Ectodermal cell (in vitro differentiated cells): ENCODE data around the gene AKNAD1. TPM values are rescaled to one million over a fixed set of nuclear protein-coding genes. Genes with fewer than 3 reads are reported as not detected.
"Not testable (repeated sequence)": the region's sequence is repeated elsewhere in the genome, so short reads cannot be mapped to it uniquely, and the experiment has no call there.

ENCODE experiments used
- H3K27ac ChIP-seq: 2 replicates; pipeline ENCODE4 v1.7.0; 2013; ENCODE audit warnings: mild to moderate bottlenecking, low read depth, low read length; ENCODE audit not compliant: insufficient read depth, poor library complexity, severe bottlenecking
- H3K27me3 ChIP-seq: 2 replicates; pipeline ENCODE4 v1.7.0; 2013; ENCODE audit warnings: mild to moderate bottlenecking, low read length; ENCODE audit not compliant: insufficient read depth, control insufficient read depth, poor library complexity, severe bottlenecking
- H3K36me3 ChIP-seq: one replicate; pipeline ENCODE4 v1.7.0; 2013; ENCODE audit warnings: low read length; ENCODE audit not compliant: control insufficient read depth, insufficient read depth
- H3K4me1 ChIP-seq: one replicate; pipeline ENCODE4 v1.7.0; 2013; ENCODE audit warnings: low read length; ENCODE audit not compliant: control insufficient read depth, insufficient read depth
- H3K4me3 ChIP-seq: 2 replicates; pipeline ENCODE4 v1.7.0; 2013; ENCODE audit warnings: low read depth, low read length, control low read depth; ENCODE audit not compliant: insufficient read depth
- H3K9me3 ChIP-seq: 2 replicates; pipeline ENCODE4 v1.7.0; 2013; ENCODE audit warnings: mild to moderate bottlenecking, low read length, moderate library complexity; ENCODE audit not compliant: control insufficient read depth
- WGBS, 2 experiments: methylation state at CpG; one replicate each; pipeline ENCODE4 v1.1.7; 2013; ENCODE audit warnings: missing lambda C conversion rate in 2 of 2; 5-methylcytosine and 5-hydroxymethylcytosine counted together
- polyA plus RNA-seq, 4 experiments: library from polyadenylated mRNA; stranded (reverse); fragments of 50-300 nt; gene quantifications; one replicate each; pipeline ENCODE4 v1.2.3, GENCODE V29; 2013

Gene AKNAD1, protein sequence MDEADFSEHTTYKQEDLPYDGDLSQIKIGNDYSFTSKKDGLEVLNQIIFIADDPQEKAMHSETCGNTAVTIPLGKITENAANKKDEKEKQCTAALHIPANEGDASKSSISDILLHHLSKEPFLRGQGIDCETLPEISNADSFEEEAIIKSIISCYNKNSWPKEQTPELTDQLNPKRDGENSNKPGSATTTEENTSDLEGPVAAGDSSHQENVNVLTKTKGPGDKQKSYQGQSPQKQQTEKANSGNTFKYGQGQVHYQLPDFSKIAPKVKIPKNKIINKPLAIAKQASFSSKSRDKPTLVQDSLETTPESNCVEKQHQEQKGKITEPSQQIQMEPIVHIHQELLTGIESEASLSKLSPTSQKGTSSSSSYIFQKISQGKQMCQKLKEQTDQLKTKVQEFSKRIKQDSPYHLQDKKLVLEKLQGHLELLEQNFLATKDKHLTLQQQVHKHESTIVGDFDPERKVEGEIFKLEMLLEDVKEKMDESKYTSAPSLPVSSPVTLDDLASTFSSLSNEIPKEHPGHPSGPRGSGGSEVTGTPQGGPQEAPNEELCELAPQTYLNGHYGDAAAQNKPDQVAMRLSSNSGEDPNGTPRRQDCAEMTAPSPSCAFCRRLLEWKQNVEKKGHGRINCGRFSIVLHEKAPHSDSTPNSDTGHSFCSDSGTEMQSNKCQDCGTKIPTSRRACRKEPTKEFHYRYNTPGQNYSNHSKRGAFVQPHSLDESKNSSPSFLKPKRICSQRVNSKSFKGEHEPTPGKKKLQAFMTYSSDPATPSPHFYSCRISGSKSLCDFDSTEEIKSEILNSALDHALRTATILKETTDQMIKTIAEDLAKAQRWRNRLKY
- not detected for polyA plus RNA-seq (2013, experiment 1 of 4)
- polyA plus RNA-seq (2013, experiment 2 of 4): not detected
- not detected for polyA plus RNA-seq (2013, experiment 3 of 4)
- polyA plus RNA-seq (2013, experiment 4 of 4): not detected

- no peaks in the 10 kb centered on the region for H3K4me1 ChIP-seq
- H3K36me3 ChIP-seq: no peaks in the 10 kb centered on the region
- H3K27ac ChIP-seq: no peak within 1 kb of the TSS
- WGBS, 2 experiments: 88 to 92% methylated on average over 1 of the region's 1 CpG
- no peaks in the 10 kb centered on the region for H3K9me3 ChIP-seq
- no peak within 1 kb of the TSS for H3K4me3 ChIP-seq
- no peaks in the 10 kb centered on the region for H3K27me3 ChIP-seq
These were observed at the start of gene AKNAD1 for GRCh38 chr1:108856994-108857393. AKNAD1 (minus strand) TSS chr1:108857094; CDS start chr1:108852664, 4,430 bp downstream.

GRCh38 chr1:108901106-108901505, 44.2 kb upstream of the AKNAD1 start:
- Histone ChIP-seq H3K27me3 (no peaks in the 10 kb centered on the region), H3K27ac (no peak overlapping the region), H3K36me3 (no peaks in the 10 kb centered on the region), H3K4me3 (no peak overlapping the region), H3K4me1 (no peaks in the 10 kb centered on the region), H3K9me3 (no peaks in the 10 kb centered on the region)
- 100% methylated on average over 1 to 2 of the region's 3 CpGs for WGBS, 2 experiments

GRCh38 chr1:108897865-108898720, 41.2 kb upstream of the AKNAD1 start:
- Histone ChIP-seq H3K4me1 (no peaks in the 10 kb centered on the region), H3K27ac (no peak overlapping the region), H3K27me3 (no peaks in the 10 kb centered on the region), H3K9me3 (no peaks in the 10 kb centered on the region), H3K4me3 (no peak overlapping the region), H3K36me3 (no peaks in the 10 kb centered on the region)
- WGBS, 2 experiments: 75 to 76% methylated on average over 7 of the region's 8 CpGs

GRCh38 chr1:108896146-108897145, 39.6 kb upstream of the AKNAD1 start:
- no peaks in the 10 kb centered on the region for H3K27me3 ChIP-seq
- H3K36me3 ChIP-seq: no peaks in the 10 kb centered on the region
- H3K9me3 ChIP-seq: no peaks in the 10 kb centered on the region
- H3K27ac ChIP-seq: no peak overlapping the region
- 65 to 66% methylated on average over 10 of the region's 10 CpGs for WGBS, 2 experiments
- no peaks in the 10 kb centered on the region for H3K4me1 ChIP-seq
- no peak overlapping the region for H3K4me3 ChIP-seq

- 93 to 97% methylated on average over 3 to 4 of the region's 4 CpGs for WGBS, 2 experiments
These were observed 36.2 kb upstream of the AKNAD1 start for GRCh38 chr1:108893141-108893530.

DNA sequence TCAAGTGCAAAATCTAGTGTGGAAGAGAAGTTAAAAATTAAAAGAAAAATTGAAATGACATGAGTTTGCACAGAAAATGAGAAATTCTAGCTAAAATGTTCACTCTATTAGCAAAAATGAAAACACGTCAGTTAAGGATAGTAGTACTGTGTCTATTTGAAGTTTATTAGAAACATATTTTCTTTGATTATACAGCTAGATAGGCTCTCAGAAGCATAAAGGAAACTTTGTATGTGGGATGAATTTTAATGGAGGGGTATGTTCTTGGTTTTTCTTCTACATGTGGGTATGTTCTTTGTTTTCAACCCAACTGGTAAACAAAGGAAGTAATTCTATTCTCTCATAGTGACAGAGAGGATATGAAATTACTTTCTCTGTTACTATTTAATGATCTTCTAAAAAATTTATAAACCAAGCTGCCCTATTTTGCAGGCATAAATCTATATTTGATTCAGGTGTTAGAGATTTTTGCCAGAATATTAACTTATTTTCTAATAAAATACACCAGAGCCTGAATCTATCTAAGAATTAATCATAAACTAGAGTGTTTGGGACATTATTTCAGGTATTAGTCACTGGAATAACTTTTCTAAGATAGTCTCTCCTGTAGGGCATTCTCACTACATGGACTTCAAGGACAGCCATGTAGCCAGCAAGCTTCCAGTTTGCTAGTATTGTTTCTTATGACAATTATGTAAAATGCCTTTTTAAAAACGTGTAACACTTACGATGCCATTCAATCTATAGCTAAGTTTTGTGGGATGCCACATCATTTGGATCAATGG, 35.7 kb upstream of the AKNAD1 start:
- no peak overlapping the region for H3K27ac ChIP-seq
- peaks cover 3% of the 10 kb centered on the region for H3K4me1 ChIP-seq
- WGBS, 2 experiments: 87 to 93% methylated on average over 3 of the region's 3 CpGs
- H3K9me3 ChIP-seq: no peaks in the 10 kb centered on the region
- no peaks in the 10 kb centered on the region for H3K36me3 ChIP-seq
- H3K4me3 ChIP-seq: no peak overlapping the region
- H3K27me3 ChIP-seq: no peaks in the 10 kb centered on the region

More at GRCh38 chr1:108893141-108893530, 36.2 kb upstream of the AKNAD1 start:
- H3K36me3 ChIP-seq: no peaks in the 10 kb centered on the region
- H3K4me3 ChIP-seq: no peak overlapping the region
- no peaks in the 10 kb centered on the region for H3K9me3 ChIP-seq
- H3K27me3 ChIP-seq: no peaks in the 10 kb centered on the region
- H3K4me1 ChIP-seq: peaks cover 3% of the 10 kb centered on the region
- H3K27ac ChIP-seq: no peak overlapping the region

DNA sequence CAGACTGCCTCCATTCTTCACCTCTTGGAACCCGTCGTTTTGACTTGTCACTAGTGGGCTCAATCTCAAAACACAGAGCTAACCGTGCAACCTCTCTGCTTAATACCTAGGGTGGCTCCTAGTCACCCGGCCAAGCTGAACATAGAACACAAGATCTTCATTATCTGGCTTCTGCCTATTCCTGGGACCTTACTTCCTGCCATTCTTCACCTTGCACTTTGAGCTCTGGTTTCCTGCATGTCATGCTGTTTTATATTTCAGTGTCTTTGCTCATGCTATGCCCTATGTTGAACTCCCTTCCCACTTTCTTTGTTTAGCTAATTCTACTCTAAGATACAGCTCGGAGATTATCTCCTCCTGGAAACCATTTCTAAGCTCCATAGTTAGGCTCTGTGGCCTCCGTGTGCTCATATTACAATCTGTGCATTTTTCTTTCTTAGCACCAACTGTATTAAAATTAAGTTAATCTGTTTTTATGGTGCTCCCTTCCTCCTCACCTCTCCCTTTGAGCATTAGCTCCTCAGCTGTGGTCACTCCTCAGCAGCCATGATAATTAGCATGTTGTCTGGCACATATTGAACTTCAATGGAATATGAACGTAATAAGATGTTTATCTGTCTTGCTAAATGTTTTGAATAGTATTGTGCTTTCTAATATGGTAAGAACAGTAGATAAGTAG, 33.0 kb upstream of the AKNAD1 start:
- Histone ChIP-seq H3K27me3 (no peaks in the 10 kb centered on the region), H3K4me1 (peaks cover 3% of the 10 kb centered on the region), H3K4me3 (no peak overlapping the region), H3K27ac (no peak overlapping the region), H3K36me3 (no peaks in the 10 kb centered on the region), H3K9me3 (no peaks in the 10 kb centered on the region)
- WGBS, 2 experiments: 92 to 94% methylated on average over 6 to 7 of the region's 7 CpGs

GRCh38 chr1:108889006-108889645, 32.2 kb upstream of the AKNAD1 start:
- H3K27me3 ChIP-seq, H3K4me1 ChIP-seq, H3K36me3 ChIP-seq, H3K4me3 ChIP-seq, H3K27ac ChIP-seq, H3K9me3 ChIP-seq: not testable (repeated sequence)
- WGBS, 2 experiments: 84 to 94% methylated on average over 3 to 6 of the region's 6 CpGs
